HG03432 (cell line): Measurements from ENCODE around the gene PIAS1.
A peak's percentile ranks its signal among the peaks of the same experiment; 100 is the strongest.
"Not testable (repeated sequence)": the region's sequence is repeated elsewhere in the genome, so short reads cannot be mapped to it uniquely, and the experiment has no call there.

Experiments used
- ATAC-seq: cut with Tn5 transposase; IDR thresholded peaks from one replicate; pipeline ENCODE4 v1.9.1; 2021; ENCODE audit warnings: mild to moderate bottlenecking, moderate library complexity; ENCODE audit not compliant: unreplicated experiment

PIAS1 gene

GRCh38 chr15:68213991-68214837 lies 160.1 kb downstream of the PIAS1 start:
- ATAC-seq: no peak

GRCh38 chr15:68214838-68215254 lies 160.7 kb downstream of the PIAS1 start:
- no peak for ATAC-seq

- ATAC-seq: no peak
Measured at GRCh38 chr15:68217341-68217740, 163.2 kb downstream of the PIAS1 start.

- ATAC-seq: no peak
Measured at GRCh38 chr15:68218331-68218730, 164.2 kb downstream of the PIAS1 start.

GRCh38 chr15:68218847-68219798 lies 165.0 kb downstream of the PIAS1 start:
- no peak for ATAC-seq

- no peak for ATAC-seq
Measured at GRCh38 chr15:68220489-68220888, 166.4 kb downstream of the PIAS1 start.

GRCh38 chr15:68220967-68221366 lies 166.9 kb downstream of the PIAS1 start:
- ATAC-seq: no peak

GRCh38 chr15:68221530-68222431 lies 167.7 kb downstream of the PIAS1 start:
- not testable (repeated sequence) for ATAC-seq

GRCh38 chr15:68222432-68222743 lies 168.3 kb downstream of the PIAS1 start:
- ATAC-seq: not testable (repeated sequence)

GRCh38 chr15:68223171-68223570 lies 169.1 kb downstream of the PIAS1 start:
- ATAC-seq: no peak

- no peak for ATAC-seq
Measured at GRCh38 chr15:68224108-68224507, 170.0 kb downstream of the PIAS1 start.

GRCh38 chr15:68224546-68225250 lies 170.6 kb downstream of the PIAS1 start:
- peak; percentile 24 for ATAC-seq

GRCh38 chr15:68225442-68225841 lies 171.3 kb downstream of the PIAS1 start:
- not testable (repeated sequence) for ATAC-seq

- no peak for ATAC-seq
Measured at GRCh38 chr15:68227643-68228142, 173.6 kb downstream of the PIAS1 start.

GRCh38 chr15:68228143-68228970 lies 174.2 kb downstream of the PIAS1 start:
- ATAC-seq: no peak

- no peak for ATAC-seq
Measured at GRCh38 chr15:68228971-68229385, 174.9 kb downstream of the PIAS1 start.

- ATAC-seq: peak; percentile 78
Measured at GRCh38 chr15:68229386-68230156, 175.5 kb downstream of the PIAS1 start, which contains the start of gene CLN6. Gene CLN6 (minus strand): TSS chr15:68229728. CDS start chr15:68229584, 144 bp downstream.
